ENCODE data around the gene RNF212. TPM values are rescaled to one million over a fixed set of nuclear protein-coding genes. Genes with fewer than 3 reads are reported as not detected.

RNF212 gene
- total RNA-seq, 4 donors from 2014 or later = 4.5 to 6.6 (median 5.4) TPM; not detected in 1

- no peak for TF ChIP-seq POLR2A (IDR thresholded peaks at IDR 0.05)
- TF ChIP-seq CTCF (IDR thresholded peaks at IDR 0.05) = no peak
- H3K4me1 ChIP-seq = no peaks in the 10 kb centered on the region
- DNase-seq = no peak
- no peak overlapping the region for H3K27ac ChIP-seq
- H3K36me3 ChIP-seq = no peaks in the 10 kb centered on the region
- H3K4me3 ChIP-seq = no peak overlapping the region
- H3K27me3 ChIP-seq = no peaks in the 10 kb centered on the region
- no peaks in the 10 kb centered on the region for H3K9me3 ChIP-seq
Measured at GRCh38 chr4:1112821-1113182, 562 bp downstream of the RNF212 start.

- no peaks in the 10 kb centered on the region for H3K36me3 ChIP-seq
- no peaks in the 10 kb centered on the region for H3K27me3 ChIP-seq
- no peak overlapping the region for H3K4me3 ChIP-seq
- DNase-seq = no peak
- no peak overlapping the region for H3K27ac ChIP-seq
- H3K9me3 ChIP-seq = no peaks in the 10 kb centered on the region
- H3K4me1 ChIP-seq = no peaks in the 10 kb centered on the region
- no peak for TF ChIP-seq POLR2A (IDR thresholded peaks at IDR 0.05)
- TF ChIP-seq CTCF (IDR thresholded peaks at IDR 0.05) = no peak
Measured at GRCh38 chr4:1112174-1112820, 1.1 kb downstream of the RNF212 start.

GRCh38 chr4:1111259-1111809, 2.0 kb downstream of the RNF212 start:
- Histone ChIP-seq H3K27me3 (no peaks in the 10 kb centered on the region), H3K4me1 (no peaks in the 10 kb centered on the region), H3K4me3 (no peak overlapping the region), H3K27ac (no peak overlapping the region), H3K9me3 (no peaks in the 10 kb centered on the region), H3K36me3 (no peaks in the 10 kb centered on the region)
- no peak for TF ChIP-seq CTCF (IDR thresholded peaks at IDR 0.05)
- TF ChIP-seq POLR2A (IDR thresholded peaks at IDR 0.05) = no peak
- no peak for DNase-seq

- Histone ChIP-seq H3K27ac (no peak overlapping the region), H3K4me3 (no peak overlapping the region), H3K9me3 (no peaks in the 10 kb centered on the region), H3K27me3 (no peaks in the 10 kb centered on the region), H3K36me3 (no peaks in the 10 kb centered on the region), H3K4me1 (no peaks in the 10 kb centered on the region)
- TF ChIP-seq POLR2A (IDR thresholded peaks at IDR 0.05) (no peak), CTCF (IDR thresholded peaks at IDR 0.05) (no peak)
- DNase-seq = no peak
Measured at GRCh38 chr4:1109898-1110506, 3.4 kb downstream of the RNF212 start.

GRCh38 chr4:1109333-1109732, 4.0 kb downstream of the RNF212 start:
- no peak for DNase-seq
- H3K27me3 ChIP-seq = no peaks in the 10 kb centered on the region
- no peaks in the 10 kb centered on the region for H3K9me3 ChIP-seq
- TF ChIP-seq CTCF (IDR thresholded peaks at IDR 0.05) (no peak), POLR2A (IDR thresholded peaks at IDR 0.05) (no peak)
- no peaks in the 10 kb centered on the region for H3K36me3 ChIP-seq
- H3K27ac ChIP-seq = no peak overlapping the region
- no peak overlapping the region for H3K4me3 ChIP-seq
- H3K4me1 ChIP-seq = no peaks in the 10 kb centered on the region
